Stimulated activated CD8-positive, alpha-beta memory T cell treated with anti-CD3 and anti-CD28 coated beads, Interleukin-12 subunit alpha, Interleukin-12 subunit beta, amount 100 ng/mL, for 4 hours (primary cell): Measurements from ENCODE around the gene MAGI2.
"Not testable (repeated sequence)": the region's sequence is repeated elsewhere in the genome, so short reads cannot be mapped to it uniquely, and the experiment has no call there.

Experiments used
- DNase-seq: peaks from one replicate; pipeline ENCODE4 v3.0.0-alpha.2; 2020; ENCODE audit warnings: low read depth

MAGI2 gene

GRCh38 chr7:78026492-78026891, 1427.0 kb downstream of the MAGI2 start:
- DNase-seq, result no peak

GRCh38 chr7:78024591-78024990, 1428.9 kb downstream of the MAGI2 start:
- no peak for DNase-seq

DNA sequence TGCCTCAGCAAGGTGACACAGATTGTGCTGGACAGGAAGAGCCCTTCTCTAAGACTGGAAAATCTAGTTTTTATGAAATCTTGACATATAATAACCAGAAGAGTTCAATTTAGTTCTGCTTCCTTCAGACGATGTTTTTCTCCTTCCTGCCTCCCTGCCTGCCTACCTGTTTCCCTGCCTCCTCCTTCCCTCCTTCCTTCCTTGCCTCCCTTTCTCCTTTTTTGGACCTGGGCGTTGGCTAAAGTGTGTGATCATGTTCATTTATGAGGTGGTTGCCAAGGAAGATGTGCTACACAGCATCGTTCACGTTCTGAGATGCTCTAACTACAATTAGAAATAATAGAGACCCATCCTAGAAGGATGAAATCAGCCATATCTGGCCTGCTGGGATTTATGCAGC, 1430.3 kb downstream of the MAGI2 start:
- no peak for DNase-seq

DNA sequence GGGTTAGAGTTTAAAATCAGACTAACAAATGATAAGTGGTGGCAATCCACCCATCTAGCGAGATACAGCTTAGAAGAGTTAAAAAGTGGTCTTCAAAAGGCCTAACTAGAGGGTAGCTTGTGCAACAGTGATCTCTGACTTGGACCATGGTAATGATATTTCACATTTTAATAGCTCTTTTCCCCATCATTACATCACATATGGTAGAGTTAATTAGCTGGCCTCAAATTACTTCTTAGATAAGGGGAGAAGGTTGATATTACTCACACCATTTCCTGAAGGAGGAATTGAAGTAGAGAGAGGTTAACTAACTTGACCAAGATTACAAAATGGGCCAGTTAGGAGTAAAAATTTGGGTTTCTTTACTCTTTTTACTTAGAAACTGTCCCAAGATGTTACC, 1431.3 kb downstream of the MAGI2 start:
- no peak for DNase-seq

DNA sequence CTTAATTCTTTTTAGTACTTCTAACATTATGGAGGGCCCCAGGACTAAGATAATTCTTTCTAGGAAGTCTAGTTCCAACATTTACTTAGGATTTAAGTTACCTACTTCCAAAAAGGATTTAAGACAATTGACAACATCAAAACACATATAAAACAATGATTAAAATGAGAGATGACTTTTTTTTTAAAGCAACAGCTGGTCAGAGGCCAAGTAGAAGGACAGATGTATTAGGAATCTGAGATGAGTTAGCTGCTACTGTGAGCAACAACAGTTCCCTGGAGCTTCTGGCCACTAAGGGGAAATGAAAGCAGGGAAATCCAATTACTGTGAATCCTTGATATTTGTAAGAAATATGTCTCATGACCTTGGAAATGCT, 1432.6 kb downstream of the MAGI2 start:
- no peak for DNase-seq

- peak; percentile 12 for DNase-seq
These were observed 1433.2 kb downstream of the MAGI2 start for GRCh38 chr7:78020136-78020873.

DNA sequence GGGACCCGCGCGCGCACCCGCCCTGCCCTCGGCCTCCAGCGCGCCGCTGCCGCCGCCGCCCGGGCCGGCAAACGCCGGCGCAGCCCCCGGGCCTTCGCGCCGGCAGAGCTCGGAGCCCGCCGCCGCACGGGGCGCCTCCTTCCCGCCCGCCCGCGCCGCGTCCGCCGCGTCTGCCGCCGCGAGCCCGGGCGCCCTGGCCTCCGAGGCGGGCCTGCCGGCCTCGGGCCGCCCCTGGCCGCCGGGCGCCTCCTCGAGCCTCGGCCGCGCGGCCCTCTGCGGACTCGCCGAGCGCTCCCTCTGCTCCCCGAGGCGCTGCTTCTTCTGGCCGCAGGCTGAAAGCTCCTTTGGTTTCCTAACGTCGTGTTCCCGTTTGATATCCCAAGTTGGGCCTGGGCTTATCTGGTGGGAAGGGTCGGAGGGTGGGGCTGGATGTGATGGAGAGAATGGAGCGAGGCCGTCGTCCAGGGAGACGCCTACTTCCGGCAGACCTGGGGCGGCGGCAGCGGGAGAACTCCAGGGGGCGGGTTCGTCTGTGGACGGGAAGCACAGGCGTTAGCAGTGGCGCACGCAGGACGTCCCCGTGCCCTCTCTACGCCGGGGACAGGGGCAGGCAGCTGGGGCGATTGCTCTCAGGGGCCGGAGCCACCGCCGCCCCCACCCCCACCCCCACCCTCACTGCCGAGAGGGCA, 1433.9 kb downstream of the MAGI2 start:
- peak; percentile 25 for DNase-seq

DNA sequence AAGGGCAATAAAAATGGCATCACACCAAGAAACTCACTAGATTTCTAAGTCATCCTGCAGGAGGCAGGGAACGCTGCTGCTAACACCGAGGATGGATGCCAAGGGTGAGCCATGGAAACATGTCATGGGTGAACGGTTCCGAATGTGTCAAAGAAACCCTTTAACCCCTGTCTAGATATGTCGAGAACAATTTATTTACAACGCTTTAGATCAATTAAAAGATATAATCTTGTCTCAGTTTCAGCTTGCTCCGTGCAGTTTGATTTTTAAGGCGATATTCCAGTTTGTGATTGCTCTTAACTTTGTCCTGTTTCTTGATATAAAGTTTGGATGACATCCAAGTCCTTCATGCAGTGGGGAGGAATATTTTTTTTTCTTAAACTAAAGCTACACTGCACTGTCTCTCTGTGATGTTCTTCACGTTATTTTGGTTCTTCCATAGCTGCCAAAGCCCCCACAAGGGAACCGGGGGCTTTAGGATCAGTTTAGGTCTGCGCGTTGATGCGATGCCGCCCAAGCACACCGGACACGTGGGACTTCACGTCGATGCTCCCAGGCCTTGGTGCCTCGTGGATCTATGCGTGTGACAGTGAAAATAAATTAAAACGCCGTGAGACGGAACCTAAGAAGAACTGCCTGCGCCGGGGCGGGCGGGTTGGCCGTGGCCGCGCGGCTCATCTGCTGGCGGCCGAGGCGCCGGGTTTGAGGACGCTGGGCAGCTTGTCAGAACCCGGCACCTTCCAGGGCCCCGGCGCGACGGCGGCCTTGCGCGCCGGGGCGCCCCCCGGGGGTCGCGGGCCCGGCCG, 1434.6 kb downstream of the MAGI2 start:
- no peak for DNase-seq

GRCh38 chr7:78017591-78018100, 1435.8 kb downstream of the MAGI2 start:
- no peak for DNase-seq

DNA sequence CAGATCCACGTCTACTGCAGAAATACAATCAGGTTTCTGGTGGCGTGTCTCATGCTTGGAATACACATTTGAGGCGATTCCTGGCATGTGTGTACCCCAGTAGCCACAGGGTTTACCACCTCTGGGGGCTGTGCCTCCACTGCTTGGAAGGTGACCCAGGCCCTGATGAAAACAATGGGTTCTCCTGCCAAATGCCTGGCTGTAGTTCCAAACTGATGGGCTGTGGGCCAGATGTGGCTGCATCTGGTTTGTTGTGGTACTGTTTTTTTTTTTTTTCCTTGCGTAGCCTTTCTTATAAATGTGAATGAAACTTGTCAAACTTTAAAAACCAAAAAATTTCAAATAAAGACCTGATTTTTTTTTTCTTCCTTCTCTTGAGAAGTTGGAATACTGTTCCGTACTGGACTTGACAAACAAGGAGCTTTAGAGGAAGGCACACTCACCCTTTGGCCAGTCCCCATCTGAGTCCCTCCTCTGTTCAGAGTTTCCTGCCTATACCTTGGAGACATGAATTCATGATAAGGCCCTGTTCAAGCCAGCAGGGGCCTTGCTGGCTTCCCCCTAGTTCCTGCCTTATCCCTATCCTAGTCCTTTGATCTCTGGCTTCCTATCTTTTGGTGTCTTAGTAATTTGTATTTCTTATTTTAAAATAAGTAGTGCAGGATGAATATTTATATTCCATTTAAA, 1437.8 kb downstream of the MAGI2 start:
- no peak for DNase-seq

- no peak for DNase-seq
These were observed 1439.1 kb downstream of the MAGI2 start for GRCh38 chr7:78014401-78014800.

DNA sequence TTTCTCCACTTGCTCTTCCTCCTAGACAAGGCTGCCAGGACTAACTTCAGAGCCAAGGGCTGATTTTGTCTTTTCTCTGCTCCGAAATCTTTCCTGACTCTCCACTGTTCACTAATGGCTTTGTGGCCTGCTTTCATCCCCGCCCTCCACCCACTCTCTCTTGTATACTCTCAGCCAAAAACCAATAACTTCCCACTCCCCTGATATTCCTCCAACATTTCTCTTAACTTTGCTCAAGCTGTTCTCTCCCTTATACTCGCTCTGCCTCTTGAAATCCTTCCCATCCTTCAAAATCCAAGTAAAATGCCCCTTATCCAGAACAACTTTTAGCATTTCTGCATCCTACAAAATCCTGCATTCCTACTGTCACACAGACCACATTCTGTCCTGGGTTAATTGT, 1440.1 kb downstream of the MAGI2 start:
- no peak for DNase-seq

DNA sequence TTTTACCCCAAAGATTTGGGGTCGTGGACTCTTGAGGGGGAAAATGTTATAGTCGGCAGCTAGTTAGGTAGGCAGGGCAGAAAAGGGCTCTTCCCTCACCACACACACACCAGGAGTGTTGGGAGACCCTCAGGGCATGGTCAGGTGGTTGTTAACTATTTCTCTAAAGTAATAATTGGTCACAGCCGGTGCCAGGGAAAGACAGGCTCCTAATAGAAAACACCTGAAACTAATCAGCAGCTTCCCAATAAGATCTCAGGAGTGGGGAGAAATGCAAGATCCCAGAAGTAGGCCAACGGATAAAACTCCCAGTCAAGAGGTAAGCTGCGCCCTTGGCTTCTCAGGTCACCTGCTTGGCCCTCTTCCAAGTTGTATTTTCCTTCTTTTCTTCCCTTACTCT, 1441.8 kb downstream of the MAGI2 start:
- DNase-seq, result no peak

GRCh38 chr7:78007231-78007630, 1446.2 kb downstream of the MAGI2 start:
- no peak for DNase-seq

- DNase-seq, result no peak
These were observed 1447.3 kb downstream of the MAGI2 start for GRCh38 chr7:78006063-78006755.

- DNase-seq, result no peak
These were observed 1450.8 kb downstream of the MAGI2 start for GRCh38 chr7:78002715-78003114.

DNA sequence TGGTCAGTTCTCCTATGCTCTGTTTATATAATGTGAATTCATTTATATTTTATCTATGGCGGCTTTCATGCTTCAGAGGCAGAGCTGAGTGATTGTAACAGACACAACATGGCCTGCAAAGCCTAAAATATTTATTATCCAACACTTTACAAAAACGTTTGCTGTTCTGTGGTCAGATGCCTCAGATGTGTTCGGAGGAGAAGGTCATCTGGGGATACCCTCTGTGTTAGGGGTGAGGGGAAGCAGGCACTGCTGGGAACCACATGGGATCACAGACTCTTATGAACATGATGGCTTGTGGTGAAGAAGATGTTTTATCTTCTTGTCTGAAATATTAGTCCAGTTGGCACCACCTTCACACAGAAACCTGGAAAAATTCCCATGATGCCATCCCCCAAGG, 1451.4 kb downstream of the MAGI2 start:
- DNase-seq, result no peak

DNA sequence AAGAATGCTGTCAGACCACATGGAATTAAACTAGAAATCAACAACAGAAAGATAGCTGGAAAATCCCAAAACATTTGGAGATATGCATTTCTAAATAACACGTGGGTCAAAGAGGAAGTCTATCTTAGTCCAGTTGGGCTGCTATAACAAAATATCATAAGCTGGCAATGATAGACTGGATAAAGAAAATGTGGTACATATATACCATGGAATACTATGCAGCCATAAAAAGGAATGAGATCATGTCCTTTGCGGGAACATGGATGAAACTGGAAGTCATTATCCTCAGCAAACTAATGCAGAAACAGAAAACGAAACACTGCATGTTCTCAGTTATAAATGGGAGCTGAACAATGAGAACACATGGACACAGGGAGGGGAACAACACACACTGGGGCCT, 1454.3 kb downstream of the MAGI2 start:
- DNase-seq, result not testable (repeated sequence)

GRCh38 chr7:77995717-77996116, 1457.8 kb downstream of the MAGI2 start:
- no peak for DNase-seq

DNA sequence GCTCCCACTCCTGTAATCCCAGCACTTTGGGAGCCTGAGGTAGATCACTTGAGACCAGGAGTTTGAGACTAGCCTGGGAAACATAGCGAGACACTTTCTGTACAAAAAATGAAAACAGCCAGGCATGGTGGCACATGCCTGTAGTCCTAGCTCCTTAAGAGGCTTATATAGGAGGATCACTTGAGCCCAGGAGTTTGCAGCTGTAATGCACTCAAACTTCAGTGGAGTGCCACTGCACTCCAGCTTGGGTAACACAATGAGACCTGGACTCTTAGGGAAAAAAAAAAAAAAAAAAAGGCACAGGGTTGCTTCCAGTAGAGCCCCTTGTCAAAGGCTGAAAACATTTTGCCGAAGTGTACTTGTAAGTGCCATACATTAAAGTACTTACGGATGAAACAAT, 1459.6 kb downstream of the MAGI2 start:
- no peak for DNase-seq

GRCh38 chr7:77991656-77992055, 1461.8 kb downstream of the MAGI2 start:
- DNase-seq, result no peak
